Panc1 (cell line): ENCODE measurements around the gene HS3ST2. TPM values are rescaled to one million over a fixed set of nuclear protein-coding genes. Genes with fewer than 3 reads are reported as not detected.

ENCODE experiments used
- ATAC-seq: fragments of 200-7000 bp; cut with Tn5 transposase; 2 replicates; pipeline ENCODE4 v1.9.1; 2020; ENCODE audit warnings: mild to moderate bottlenecking, moderate library complexity
- BruUV-seq: library from RNA; stranded (reverse); fragments of 400-500 nt; replicated peaks from 2 replicates; lab custom pipeline; 2021; lab: Mats Ljungman, UMichigan
- CTCF ChIA-PET: fragments of 300-600 bp; sonication (Branson Sonifier 250); formaldehyde crosslinking; loops from one replicate; lab custom pipeline; 2022; ENCODE audit warnings: antibody characterized with exemption; lab: Charles Lee
- POLR2A ChIA-PET: fragments of 300-600 bp; sonication (Branson Sonifier 250); formaldehyde crosslinking; loops from one replicate; lab custom pipeline; 2022; ENCODE audit warnings: antibody characterized with exemption; lab: Charles Lee
- DNase-seq: peaks from one replicate; pipeline ENCODE4 v3.0.0-alpha.2; 2010; ENCODE audit warnings: low read depth, low spot score
- H3K27ac ChIP-seq: 2 replicates; pipeline ENCODE4 v1.5.1; 2011; ENCODE audit warnings: mild to moderate bottlenecking, low read length, inconsistent platforms
- H3K27me3 ChIP-seq: fragments of 200-500 bp; sonication (Bioruptor generic); 2 replicates; pipeline ENCODE4 v1.6.0; 2014; ENCODE audit warnings: low read length, inconsistent platforms; ENCODE audit not compliant: control insufficient read depth, insufficient read depth
- H3K36me3 ChIP-seq: fragments of 200-500 bp; sonication (Bioruptor generic); 2 replicates; pipeline ENCODE4 v1.5.1; 2014; ENCODE audit warnings: inconsistent platforms, mild to moderate bottlenecking, low read length, moderate library complexity; ENCODE audit not compliant: control insufficient read depth, insufficient read depth
- H3K4me1 ChIP-seq: 2 replicates; pipeline ENCODE4 v1.5.1; 2011; ENCODE audit warnings: inconsistent platforms, mild to moderate bottlenecking, low read length, moderate library complexity; ENCODE audit not compliant: control insufficient read depth, insufficient read depth
- H3K4me3 ChIP-seq, 2 experiments: 2 replicates each; pipeline ENCODE4 v1.5.1; 2011 to 2012; ENCODE audit warnings: low read depth in 2 of 2, low read length in 2 of 2, mild to moderate bottlenecking in 2 of 2, inconsistent platforms in 1 of 2, moderate library complexity in 1 of 2
- H3K9me3 ChIP-seq: fragments of 200-500 bp; sonication (Bioruptor generic); 2 replicates; pipeline ENCODE4 v1.5.1; 2014; ENCODE audit warnings: low read depth, mild to moderate bottlenecking, inconsistent platforms, low read length, moderate library complexity; ENCODE audit not compliant: control insufficient read depth, insufficient read depth
- POLR2AphosphoS5 ChIP-seq: IDR thresholded peaks from 2 replicates; pipeline ENCODE4 v1.6.1; 2012; ENCODE audit warnings: mild to moderate bottlenecking, low read depth, low read length, moderate library complexity
- SIN3A ChIP-seq: IDR thresholded peaks from 2 replicates; pipeline ENCODE4 v1.6.1; 2012; ENCODE audit warnings: low read depth, mild to moderate bottlenecking, low read length, moderate library complexity, borderline replicate concordance; ENCODE audit not compliant: insufficient read depth
- TCF7L2 ChIP-seq: IDR thresholded peaks from 2 replicates; pipeline ENCODE4 v1.6.1; 2011; ENCODE audit warnings: mild to moderate bottlenecking, low read depth, low read length, inconsistent platforms
- in situ Hi-C: cut with HindIII; loops from 2 replicates; pipeline ENCODE4 v1.10.0; 2016; ENCODE audit warnings: low sequenced_read_pairs, low pct_unique_long_range_greater_than_20kb
- intact Hi-C: fragments of 100-400 bp; cut with micrococcal nuclease; formaldehyde crosslinking; loops from one replicate; pipeline ENCODE4 v1.10.0; 2022; ENCODE audit not compliant: unreplicated experiment
- total RNA-seq: library from RNA; stranded (reverse); gene quantifications from one replicate; pipeline ENCODE4 v1.2.1, GENCODE V29; 2021; ENCODE audit not compliant: unreplicated experiment
- TF ChIP-seq, protein P1 (sequence below), 2 experiments: IDR thresholded peaks; 2 replicates each; pipeline ENCODE4 v1.6.1; 2011 to 2012; ENCODE audit warnings: low read depth in 2 of 2, control low read depth in 1 of 2, low read length in 1 of 2, mild to moderate bottlenecking in 1 of 2, moderate library complexity in 1 of 2; ENCODE audit not compliant: insufficient read depth in 1 of 2
- TF ChIP-seq, protein P2 (sequence below): fragments of 450-650 bp; IDR thresholded peaks from 2 replicates; pipeline ENCODE4 v1.5.1; 2017; ENCODE audit warnings: mild to moderate bottlenecking

The HS3ST2 gene
- total RNA-seq, 1 experiment from 2014 or later, result not detected

DNA sequence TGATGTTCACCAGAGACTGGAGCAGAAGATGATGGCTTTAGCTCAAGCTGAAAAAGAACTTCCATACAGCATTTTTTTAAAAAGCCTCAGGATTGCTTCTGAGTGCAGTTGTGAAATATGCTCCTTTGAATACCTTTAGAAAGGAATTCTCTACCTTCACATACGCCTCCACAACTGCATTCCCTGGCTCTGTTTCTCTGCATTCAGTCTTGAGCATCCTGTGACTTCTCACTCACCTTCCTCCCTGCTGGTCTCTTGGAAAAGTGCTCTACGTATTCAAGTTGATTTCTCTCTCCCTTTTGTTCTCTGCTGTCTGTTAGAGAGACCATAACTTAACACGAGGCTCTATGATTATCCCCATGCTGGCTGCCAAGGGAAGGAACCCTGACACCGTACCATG lies 34.5 kb downstream of the HS3ST2 start:
- Histone ChIP-seq H3K27ac (no peak overlapping the region), H3K36me3 (no peaks in the 10 kb centered on the region), H3K4me1 (no peaks in the 10 kb centered on the region), H3K9me3 (no peaks in the 10 kb centered on the region), H3K4me3 (no peak overlapping the region), H3K27me3 (peaks cover 32% of the 10 kb centered on the region)
- POLR2A ChIA-PET, result no interaction called here
- no peak for ATAC-seq
- BruUV-seq, result no TSS peak
- TF ChIP-seq SIN3A (no peak), POLR2AphosphoS5 (no peak), TCF7L2 (no peak)
- TF ChIP-seq, protein P1, sequence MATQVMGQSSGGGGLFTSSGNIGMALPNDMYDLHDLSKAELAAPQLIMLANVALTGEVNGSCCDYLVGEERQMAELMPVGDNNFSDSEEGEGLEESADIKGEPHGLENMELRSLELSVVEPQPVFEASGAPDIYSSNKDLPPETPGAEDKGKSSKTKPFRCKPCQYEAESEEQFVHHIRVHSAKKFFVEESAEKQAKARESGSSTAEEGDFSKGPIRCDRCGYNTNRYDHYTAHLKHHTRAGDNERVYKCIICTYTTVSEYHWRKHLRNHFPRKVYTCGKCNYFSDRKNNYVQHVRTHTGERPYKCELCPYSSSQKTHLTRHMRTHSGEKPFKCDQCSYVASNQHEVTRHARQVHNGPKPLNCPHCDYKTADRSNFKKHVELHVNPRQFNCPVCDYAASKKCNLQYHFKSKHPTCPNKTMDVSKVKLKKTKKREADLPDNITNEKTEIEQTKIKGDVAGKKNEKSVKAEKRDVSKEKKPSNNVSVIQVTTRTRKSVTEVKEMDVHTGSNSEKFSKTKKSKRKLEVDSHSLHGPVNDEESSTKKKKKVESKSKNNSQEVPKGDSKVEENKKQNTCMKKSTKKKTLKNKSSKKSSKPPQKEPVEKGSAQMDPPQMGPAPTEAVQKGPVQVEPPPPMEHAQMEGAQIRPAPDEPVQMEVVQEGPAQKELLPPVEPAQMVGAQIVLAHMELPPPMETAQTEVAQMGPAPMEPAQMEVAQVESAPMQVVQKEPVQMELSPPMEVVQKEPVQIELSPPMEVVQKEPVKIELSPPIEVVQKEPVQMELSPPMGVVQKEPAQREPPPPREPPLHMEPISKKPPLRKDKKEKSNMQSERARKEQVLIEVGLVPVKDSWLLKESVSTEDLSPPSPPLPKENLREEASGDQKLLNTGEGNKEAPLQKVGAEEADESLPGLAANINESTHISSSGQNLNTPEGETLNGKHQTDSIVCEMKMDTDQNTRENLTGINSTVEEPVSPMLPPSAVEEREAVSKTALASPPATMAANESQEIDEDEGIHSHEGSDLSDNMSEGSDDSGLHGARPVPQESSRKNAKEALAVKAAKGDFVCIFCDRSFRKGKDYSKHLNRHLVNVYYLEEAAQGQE (IDR thresholded peaks at IDR 0.05; ENCODE audit: insufficient read depth in 1 of 2, low read depth in 2 of 2, low read length in 1 of 2), result no peak
- TF ChIP-seq, protein P2, sequence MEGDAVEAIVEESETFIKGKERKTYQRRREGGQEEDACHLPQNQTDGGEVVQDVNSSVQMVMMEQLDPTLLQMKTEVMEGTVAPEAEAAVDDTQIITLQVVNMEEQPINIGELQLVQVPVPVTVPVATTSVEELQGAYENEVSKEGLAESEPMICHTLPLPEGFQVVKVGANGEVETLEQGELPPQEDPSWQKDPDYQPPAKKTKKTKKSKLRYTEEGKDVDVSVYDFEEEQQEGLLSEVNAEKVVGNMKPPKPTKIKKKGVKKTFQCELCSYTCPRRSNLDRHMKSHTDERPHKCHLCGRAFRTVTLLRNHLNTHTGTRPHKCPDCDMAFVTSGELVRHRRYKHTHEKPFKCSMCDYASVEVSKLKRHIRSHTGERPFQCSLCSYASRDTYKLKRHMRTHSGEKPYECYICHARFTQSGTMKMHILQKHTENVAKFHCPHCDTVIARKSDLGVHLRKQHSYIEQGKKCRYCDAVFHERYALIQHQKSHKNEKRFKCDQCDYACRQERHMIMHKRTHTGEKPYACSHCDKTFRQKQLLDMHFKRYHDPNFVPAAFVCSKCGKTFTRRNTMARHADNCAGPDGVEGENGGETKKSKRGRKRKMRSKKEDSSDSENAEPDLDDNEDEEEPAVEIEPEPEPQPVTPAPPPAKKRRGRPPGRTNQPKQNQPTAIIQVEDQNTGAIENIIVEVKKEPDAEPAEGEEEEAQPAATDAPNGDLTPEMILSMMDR, result no peak
- no peak for DNase-seq
- CTCF ChIA-PET, result no interaction called here
- in situ Hi-C loops, result no loop called here
- intact Hi-C loops, result no loop called here

DNA sequence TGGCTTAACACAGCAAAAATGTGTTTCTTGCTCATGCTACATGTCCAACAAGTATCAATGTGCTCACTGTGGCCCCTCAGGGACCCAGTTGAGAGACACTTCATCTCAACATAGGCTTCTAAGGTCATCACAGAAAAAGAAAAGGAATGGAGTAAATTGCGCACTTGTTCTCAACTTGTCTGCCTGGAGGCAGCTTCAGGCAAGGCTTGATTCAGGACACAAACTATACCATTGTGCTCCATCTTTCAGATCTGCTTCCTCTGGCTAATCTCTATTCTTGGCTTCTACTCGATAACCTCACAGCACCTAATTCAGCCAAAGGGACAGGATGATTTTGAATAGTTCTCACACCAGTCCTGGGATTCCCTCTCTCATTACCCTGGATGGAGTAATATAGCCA lies 35.6 kb downstream of the HS3ST2 start:
- no peak overlapping the region for H3K4me3 ChIP-seq
- no peaks in the 10 kb centered on the region for H3K4me1 ChIP-seq
- intact Hi-C loops, result no loop called here
- in situ Hi-C loops, result no loop called here
- BruUV-seq, result no TSS peak
- H3K36me3 ChIP-seq, result no peaks in the 10 kb centered on the region
- ATAC-seq (no peak), DNase-seq (no peak)
- TF ChIP-seq POLR2AphosphoS5, result no peak
- TF ChIP-seq SIN3A, result no peak
- peaks cover 32% of the 10 kb centered on the region for H3K27me3 ChIP-seq
- ChIA-PET CTCF (no interaction called here), POLR2A (no interaction called here)
- H3K9me3 ChIP-seq, result no peaks in the 10 kb centered on the region
- no peak overlapping the region for H3K27ac ChIP-seq

DNA sequence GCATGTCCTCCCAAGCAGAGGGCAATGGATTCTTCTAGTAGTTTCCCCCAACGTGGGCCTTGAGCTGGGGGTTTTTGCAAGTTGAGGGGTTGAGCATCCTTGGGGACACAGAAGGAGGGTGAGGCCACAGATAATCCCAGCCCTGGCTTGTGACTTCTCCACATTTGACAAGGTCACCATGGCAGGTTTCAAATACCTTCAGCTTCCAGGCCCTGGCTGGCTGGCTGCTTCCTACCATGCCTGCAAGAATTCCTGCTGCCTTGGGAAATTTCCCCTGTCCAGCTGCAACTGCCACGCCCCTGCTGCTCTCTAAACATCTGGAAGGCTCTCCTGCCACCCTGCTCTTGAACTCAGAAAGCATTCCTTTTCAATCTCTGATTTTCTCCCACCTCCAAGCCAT lies 41.3 kb downstream of the HS3ST2 start:
- in situ Hi-C loops (no loop called here), intact Hi-C loops (no loop called here)
- ChIA-PET POLR2A (no interaction called here), CTCF (no interaction called here)
- no TSS peak for BruUV-seq
- Histone ChIP-seq H3K27me3 (peaks cover 26% of the 10 kb centered on the region), H3K4me3 (no peak overlapping the region), H3K36me3 (no peaks in the 10 kb centered on the region), H3K4me1 (no peaks in the 10 kb centered on the region), H3K27ac (no peak overlapping the region), H3K9me3 (no peaks in the 10 kb centered on the region)
- DNase-seq (no peak), ATAC-seq (no peak)
- TF ChIP-seq SIN3A (no peak), POLR2AphosphoS5 (no peak), TCF7L2 (no peak)
- TF ChIP-seq, protein P1 (IDR thresholded peaks at IDR 0.05; ENCODE audit: insufficient read depth in 1 of 2, low read depth in 2 of 2, low read length in 1 of 2), result no peak
- TF ChIP-seq, protein P2, result no peak
